GM18870 (cell line): ENCODE data around the gene INPP5D.

Experiments
- ATAC-seq: cut with Tn5 transposase; IDR thresholded peaks from one replicate; pipeline ENCODE4 v1.9.1; 2021; ENCODE audit warnings: moderate library complexity; ENCODE audit not compliant: unreplicated experiment

Gene INPP5D

GRCh38 chr2:233201258-233202013 is 141.3 kb downstream of the INPP5D start:
- no peak for ATAC-seq

GRCh38 chr2:233202531-233202944 is 142.4 kb downstream of the INPP5D start:
- no peak for ATAC-seq

DNA sequence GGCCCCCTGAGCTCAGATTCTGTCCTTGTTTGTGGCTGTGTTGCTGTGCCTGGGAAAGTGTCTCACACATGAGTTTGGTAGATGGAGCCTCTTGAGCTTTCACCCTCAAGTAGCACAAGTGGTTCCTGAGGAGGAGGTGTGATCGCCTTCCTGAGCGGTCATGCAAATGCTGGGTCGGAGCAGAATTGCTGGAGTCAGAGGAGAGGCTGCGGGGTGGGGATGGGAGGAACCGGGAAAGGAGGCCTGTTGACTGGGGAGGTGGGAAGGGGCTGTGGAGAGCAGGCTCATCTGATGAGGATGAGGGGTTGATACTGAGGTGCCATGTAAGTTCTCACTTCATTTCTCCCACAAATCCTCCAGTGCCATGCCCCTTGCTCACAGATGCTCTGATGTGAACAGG is 142.9 kb downstream of the INPP5D start:
- ATAC-seq, result no peak

DNA sequence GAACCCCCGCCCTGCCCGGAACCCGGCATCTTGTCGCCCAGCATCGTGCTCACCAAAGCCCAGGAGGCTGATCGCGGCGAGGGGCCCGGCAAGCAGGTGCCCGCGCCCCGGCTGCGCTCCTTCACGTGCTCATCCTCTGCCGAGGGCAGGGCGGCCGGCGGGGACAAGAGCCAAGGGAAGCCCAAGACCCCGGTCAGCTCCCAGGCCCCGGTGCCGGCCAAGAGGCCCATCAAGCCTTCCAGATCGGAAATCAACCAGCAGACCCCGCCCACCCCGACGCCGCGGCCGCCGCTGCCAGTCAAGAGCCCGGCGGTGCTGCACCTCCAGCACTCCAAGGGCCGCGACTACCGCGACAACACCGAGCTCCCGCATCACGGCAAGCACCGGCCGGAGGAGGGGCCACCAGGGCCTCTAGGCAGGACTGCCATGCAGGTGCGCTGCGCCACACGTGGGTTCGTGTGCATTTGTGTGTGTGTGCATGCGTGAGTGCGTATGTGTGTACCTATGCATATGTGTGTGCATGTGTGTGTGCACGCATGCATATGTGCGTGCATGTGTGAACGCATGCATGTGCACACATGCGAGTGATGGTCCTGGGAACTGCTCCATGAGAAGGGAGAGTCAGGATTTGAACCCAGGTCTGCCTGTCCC is 144.3 kb downstream of the INPP5D start:
- no peak for ATAC-seq

- no peak for ATAC-seq
Observed at GRCh38 chr2:233208382-233209116, 148.4 kb downstream of the INPP5D start.

DNA sequence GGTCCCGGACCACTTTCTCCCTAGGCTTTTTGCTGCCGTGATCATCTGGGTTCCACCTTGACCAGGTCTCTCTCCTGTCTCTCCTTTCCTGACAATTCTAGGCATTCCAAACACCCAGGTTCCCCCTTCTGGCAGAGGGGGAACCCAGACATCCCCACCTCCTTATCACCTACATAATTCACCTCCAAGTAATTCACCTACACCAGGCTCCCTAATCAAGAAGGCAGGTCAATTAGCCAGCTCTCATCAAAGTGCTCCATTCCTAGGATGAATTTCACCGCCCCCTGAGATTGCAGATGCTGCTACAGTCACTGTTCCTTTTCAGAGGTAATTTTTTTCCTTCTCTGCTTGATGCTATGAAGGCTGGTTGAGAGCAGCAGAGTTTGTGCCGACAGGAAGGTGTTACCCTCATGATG is 149.0 kb downstream of the INPP5D start:
- no peak for ATAC-seq

- ATAC-seq, result no peak
Observed at GRCh38 chr2:233209533-233210171, 149.5 kb downstream of the INPP5D start.

- no peak for ATAC-seq
Observed at GRCh38 chr2:233210281-233210680, 150.1 kb downstream of the INPP5D start.

DNA sequence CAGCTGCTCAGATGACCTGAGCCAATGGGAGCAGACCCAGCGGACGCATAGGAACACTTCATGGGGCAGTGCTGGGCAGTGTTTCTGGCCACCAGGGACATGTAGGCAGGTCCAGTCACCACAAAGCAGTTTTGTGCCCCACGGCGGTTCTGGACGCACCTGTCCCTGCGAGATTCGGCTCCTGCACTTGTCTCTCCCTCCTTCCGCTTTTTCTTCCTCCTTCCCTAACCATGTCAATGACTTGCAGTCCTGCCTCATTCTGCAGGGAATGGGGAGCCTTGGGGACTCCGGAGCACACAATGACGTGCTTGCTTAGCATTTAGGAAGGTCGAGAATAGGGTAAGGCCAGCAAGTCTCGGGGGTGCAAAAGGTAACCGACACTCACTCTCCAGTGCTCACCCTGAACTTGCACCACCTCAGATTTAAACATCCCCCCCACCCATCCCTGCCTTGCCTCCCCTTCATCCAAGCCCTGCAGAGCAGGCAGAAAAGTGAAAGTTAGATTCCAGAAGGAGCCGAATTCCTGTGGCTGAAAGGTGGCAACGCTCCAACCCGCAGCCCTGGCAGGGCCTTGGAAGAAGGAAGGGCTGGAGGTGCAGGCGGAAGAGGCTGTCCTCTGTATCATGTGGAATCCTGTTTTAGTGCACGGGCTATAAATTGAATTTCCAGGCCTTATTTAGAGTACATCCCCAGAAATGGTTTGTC is 150.9 kb downstream of the INPP5D start:
- no peak for ATAC-seq

GRCh38 chr2:233211548-233211895 is 151.4 kb downstream of the INPP5D start:
- no peak for ATAC-seq

DNA sequence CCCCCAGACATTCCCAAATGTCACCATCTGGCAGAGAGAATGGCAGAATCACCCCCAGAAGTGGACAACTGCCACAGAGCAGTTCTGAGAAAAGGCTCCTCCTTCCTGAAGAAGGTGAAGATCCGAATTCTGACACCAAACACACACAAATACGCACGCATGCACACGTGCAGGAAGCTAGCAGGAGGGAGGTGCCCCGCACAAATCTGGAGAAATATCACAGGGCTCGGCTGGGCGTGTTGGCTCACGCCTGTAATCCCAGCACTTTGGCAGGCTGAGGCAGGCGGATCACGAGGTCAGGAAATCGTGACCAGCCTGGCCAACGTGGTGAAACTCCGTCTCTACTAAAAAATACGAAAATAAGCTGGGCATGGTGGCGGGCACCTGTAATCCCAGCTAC is 152.9 kb downstream of the INPP5D start:
- ATAC-seq, result no peak

DNA sequence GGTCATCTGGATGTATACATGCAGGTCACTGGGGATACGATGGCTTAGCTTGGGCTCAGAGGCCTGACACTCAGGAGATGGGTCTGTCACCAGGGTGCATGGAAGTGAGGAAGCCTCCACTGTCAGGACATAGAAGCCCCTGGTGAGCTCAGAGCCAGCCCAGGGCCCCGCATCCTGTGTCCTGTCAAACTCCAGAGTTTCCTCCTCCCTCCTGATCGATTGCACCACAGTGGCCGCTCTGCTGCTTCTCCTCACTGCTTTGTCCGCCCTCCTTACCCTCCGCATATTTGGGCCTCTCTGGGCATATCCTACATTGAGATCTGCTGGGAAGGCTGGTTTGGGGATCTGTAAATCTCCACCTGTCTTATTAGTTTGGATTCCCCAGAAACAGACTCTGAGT is 153.8 kb downstream of the INPP5D start:
- no peak for ATAC-seq

DNA sequence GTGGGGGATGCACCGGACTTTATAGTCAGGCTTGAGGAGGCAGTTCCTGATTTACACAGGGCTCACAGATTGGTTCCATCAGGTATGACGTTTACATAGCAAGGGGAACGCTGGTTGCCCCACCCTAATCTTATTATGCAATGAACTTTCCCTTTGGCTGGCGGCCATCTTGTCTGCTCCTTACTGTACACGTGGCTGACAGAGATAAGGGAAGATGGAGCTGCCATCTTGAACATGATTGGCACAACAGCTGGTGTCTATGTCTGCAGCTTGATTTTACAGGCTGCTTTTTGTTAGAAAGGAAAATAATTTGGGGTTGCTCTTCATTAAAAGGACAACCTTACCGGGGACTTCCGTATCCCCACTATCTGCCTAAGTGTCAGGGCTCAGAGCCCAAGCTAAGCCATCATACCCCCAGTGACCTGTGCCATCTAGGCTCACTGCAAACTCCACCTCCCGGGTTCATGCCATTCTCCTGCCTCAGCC is 157.8 kb downstream of the INPP5D start:
- ATAC-seq, result no peak

DNA sequence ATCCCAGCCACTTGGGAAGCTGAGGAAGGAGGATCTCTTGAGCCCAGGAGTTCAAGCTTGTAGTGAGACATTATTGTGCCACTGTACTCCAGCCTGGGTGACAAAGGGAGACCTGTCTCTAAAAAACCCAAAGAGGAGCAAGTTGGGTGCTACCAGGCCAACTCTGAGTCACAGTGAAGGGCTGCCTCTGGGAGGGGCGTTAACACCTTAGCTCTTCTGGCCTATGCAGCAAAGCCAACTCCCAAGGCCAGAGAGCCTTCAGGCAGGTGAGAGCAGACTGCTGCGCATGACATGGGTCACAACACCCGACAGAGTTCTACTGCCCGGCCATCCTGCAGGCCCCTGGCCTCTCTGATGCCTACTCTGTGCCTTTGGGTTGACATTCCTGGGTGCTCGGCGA is 158.7 kb downstream of the INPP5D start:
- no peak for ATAC-seq

DNA sequence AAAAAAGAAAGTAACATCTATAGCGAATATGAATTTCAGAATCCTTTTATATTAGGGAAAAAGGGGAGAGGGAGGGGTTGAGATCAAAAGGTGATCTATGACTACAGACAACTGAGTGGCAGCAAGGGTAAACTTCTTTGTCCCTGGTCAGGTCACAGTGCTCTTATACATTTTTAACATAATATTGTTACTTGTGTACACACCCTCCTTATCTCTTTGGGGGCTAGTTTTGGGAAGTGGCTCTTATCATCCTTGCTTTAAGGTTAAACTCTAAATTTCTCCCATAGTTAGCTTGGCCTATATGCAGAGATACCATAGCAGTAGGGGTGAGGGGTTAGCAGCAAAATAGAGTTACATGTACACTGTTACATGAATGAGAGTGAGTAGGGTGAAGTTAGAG is 159.7 kb downstream of the INPP5D start:
- ATAC-seq, result no peak

DNA sequence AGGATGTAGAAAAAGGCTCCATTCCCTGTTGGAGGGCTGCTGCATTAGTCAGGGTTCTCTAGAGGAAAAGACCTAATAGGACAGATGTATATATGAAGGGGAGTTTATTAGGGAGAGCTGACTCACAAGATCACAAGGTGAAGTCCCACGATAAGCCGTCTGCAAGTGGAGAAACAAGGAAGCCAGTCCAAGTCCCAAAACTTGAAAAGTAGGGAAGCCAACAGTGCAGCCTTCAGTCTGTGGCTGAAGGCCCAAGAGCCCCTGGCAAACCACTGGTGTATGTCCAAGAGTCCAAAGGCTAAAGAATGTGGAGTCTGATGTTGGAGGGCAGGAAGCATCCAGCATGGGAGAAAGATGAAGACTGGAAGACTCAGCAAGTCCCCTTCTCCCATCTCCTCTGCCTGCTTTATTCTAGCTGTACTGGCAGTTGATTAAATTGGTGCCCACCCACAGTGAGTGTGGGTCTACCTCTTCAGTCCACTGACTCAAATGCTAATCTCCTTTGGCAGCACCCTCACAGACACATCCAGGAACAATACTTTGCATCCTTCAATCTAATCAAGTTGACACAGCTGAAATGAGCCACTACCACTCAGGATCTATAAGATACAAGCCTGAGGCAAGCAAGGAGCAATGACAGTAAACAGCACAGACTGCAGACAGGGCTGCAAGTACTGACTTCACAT is 161.4 kb downstream of the INPP5D start:
- no peak for ATAC-seq

GRCh38 chr2:233223059-233223894 is 163.1 kb downstream of the INPP5D start:
- ATAC-seq, result peak; percentile 77

DNA sequence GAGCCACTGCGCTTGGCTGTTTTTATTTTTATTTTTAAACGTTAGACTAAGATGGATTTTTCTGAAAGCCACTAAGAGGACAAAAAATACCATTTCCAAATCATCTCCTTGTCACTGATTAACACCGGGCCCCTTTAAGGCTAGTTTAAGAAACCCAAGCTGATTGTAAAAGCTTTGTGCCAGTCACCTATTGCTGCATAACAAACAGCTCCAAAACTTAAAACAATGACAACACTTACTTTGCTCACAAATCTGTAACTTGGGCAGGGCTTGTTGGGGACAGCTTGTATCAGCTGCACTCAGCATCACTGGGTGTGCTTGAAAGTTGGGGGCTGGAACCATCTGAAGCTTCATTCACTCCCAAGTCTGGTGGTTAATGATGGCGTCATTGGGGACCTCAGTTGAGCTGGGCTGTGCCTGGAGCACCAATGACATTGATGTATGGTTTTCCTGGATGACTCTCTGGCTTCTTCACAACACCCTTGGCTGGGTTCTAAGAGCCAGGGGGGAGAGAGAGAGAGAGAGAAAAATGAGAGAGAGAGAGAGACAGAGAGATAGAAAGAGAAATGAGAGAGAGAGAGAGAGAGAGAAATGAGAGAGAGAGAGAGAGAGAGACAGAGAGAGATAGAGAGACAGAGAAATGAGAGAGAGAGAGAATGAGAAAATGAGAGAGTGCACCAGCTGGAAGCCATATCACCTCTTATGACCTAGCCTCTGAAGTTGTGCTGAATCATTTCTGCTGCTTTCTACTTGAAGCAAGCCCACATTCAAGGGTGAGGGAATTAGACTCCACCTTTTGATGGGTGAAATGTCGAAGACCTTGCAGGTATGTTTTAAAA is 165.3 kb downstream of the INPP5D start:
- ATAC-seq, result no peak
